ENCODE results near the gene CHRNA3.
"Not testable (repeated sequence)": the region's sequence is repeated elsewhere in the genome, so short reads cannot be mapped to it uniquely, and the experiment has no call there.

DNA sequence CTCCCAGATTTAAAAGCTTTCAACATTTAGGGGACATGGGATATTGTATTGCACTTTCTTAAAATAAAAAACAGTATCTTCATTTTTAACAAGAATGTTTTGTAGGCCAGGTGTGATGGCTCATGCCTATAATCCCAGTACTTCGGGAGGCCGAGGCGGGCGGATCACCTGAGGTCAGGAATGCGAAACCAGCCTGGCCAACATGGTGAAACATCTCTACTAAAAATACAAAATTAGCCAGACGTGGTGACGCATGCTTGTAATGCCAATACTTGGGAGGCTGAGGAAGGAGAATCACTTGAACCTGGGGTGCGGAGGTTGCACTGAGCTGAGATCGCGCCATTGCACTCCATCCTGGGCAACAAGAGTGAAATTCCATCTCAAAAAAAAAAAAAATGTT, 60.6 kb downstream of the CHRNA3 start:
- TF ChIP-seq, protein P1, sequence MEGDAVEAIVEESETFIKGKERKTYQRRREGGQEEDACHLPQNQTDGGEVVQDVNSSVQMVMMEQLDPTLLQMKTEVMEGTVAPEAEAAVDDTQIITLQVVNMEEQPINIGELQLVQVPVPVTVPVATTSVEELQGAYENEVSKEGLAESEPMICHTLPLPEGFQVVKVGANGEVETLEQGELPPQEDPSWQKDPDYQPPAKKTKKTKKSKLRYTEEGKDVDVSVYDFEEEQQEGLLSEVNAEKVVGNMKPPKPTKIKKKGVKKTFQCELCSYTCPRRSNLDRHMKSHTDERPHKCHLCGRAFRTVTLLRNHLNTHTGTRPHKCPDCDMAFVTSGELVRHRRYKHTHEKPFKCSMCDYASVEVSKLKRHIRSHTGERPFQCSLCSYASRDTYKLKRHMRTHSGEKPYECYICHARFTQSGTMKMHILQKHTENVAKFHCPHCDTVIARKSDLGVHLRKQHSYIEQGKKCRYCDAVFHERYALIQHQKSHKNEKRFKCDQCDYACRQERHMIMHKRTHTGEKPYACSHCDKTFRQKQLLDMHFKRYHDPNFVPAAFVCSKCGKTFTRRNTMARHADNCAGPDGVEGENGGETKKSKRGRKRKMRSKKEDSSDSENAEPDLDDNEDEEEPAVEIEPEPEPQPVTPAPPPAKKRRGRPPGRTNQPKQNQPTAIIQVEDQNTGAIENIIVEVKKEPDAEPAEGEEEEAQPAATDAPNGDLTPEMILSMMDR (IDR thresholded peaks at IDR 0.05), result not testable (repeated sequence)
- not testable (repeated sequence) for TF ChIP-seq POLR2A (IDR thresholded peaks at IDR 0.05)
